T-helper 22 cell (primary cell): ENCODE data around the gene STAC.
"Not testable (repeated sequence)": the region's sequence is repeated elsewhere in the genome, so short reads cannot be mapped to it uniquely, and the experiment has no call there.

Source experiments
- DNase-seq: peaks from one replicate; pipeline ENCODE4 v3.0.0-alpha.2; 2020; ENCODE audit warnings: low read depth

Gene STAC

DNA sequence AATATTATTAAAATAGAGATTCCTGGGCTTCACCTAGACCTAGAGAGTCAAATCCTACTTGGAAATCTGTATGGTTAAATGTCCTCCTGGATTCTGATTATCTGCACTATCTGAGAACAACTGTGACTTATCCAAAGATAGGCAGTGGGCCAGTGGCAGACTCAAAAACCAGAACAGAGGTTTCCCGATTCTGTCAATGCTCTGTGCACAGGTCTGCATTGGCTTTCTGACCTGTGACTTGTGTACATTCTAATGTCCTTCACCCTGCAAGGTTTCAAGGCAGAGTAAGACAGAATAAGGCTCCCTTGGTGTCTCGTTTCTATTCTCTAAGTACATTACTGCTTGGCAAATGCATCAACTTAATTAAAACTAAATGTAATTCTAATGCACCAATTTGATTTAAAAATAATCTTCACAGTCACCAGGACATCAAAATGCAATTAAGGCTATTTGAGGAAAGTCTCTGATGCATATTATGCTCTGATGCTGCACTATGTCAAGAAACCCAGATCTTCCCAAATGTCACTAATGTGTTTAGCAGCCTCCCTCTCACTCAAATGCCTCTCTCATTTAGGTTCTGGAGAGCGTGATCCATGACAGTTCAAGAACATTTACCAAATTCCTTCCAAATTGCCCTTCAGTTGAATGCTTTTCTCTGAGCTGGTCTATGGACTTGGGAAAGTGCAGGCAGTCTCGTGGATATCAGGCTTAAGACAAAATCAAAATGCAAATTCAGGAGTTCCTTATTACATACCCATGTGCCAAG, 140.1 kb downstream of the STAC start:
- DNase-seq = no peak

- no peak for DNase-seq
Measured at GRCh38 chr3:36521007-36521379, 140.7 kb downstream of the STAC start.

GRCh38 chr3:36524560-36524959, 144.3 kb downstream of the STAC start:
- DNase-seq = no peak

DNA sequence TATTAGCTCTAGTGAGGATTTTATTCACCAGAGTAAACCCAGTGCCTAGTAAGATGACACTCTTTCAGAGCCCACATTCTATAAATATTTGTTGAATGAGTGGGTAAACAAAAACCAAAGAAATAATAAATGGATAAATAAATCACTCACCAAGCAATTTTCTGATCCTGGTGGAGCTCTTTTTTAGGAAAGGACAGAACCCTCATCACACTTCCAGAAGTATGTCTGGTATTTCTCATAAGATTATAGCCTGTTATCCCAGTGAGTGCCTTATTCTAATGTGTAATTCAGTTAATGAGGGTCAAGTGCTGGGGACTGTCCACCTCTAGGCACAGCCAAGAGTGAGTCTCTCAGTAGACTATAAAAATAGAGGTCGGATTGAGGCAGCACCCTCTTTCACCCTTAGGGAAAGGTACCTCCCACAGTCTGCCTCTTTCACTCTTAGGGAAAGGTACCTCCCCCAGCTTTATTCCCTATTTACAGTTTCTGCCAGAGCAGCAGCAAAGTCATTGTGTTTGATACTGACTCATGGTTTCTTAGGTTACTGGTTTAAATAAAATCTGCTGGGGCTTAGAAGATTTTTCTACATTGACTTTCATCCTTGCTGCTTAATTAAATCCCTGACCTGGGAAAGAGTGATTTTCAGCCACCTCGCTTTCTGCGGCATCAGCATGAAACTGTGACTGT, 145.0 kb downstream of the STAC start:
- no peak for DNase-seq

GRCh38 chr3:36538136-36538749, 157.9 kb downstream of the STAC start:
- DNase-seq = no peak

- DNase-seq = no peak
Measured at GRCh38 chr3:36540888-36541518, 160.7 kb downstream of the STAC start.

DNA sequence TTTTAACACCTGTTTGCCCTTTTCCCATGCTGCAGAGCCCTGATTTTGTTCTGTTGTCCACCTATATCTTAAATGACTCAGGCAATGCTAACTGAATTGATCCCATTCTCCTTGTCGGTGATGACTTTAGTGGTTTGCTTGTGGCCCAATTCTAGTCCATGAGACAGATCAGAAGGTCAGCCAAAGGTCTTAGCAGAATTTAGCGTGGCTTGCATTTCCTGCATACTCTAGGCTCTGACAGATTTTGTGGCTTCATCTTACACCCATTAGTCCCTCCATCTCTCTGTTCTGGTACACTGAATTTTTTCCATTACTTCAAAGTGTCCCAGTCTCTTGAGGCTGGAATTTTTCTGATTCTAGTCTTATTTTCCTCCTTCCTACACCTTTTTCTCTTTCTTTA, 161.9 kb downstream of the STAC start:
- DNase-seq = no peak

GRCh38 chr3:36543276-36543997, 163.1 kb downstream of the STAC start:
- DNase-seq = no peak

DNA sequence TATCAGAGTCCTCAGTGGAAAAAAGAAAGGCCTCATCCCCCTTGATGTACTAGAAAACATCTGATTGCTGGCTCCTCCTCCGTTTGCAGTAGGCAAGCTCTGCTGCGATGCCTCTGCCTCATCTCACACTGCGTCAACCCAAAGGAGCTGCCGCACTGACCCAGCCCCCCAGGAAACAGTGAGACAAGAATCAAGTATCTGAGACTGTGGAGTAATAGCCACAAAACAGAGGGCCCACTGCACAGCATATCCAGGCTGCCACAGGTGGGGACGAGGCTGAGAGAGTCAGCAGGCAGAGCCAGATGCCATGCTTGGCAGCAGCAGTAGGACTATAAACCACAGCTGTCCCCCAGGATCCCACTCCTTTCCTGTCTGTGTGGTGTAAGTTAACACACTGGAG, 165.9 kb downstream of the STAC start:
- DNase-seq = no peak

- no peak for DNase-seq
Measured at GRCh38 chr3:36548712-36549111, 168.4 kb downstream of the STAC start.

DNA sequence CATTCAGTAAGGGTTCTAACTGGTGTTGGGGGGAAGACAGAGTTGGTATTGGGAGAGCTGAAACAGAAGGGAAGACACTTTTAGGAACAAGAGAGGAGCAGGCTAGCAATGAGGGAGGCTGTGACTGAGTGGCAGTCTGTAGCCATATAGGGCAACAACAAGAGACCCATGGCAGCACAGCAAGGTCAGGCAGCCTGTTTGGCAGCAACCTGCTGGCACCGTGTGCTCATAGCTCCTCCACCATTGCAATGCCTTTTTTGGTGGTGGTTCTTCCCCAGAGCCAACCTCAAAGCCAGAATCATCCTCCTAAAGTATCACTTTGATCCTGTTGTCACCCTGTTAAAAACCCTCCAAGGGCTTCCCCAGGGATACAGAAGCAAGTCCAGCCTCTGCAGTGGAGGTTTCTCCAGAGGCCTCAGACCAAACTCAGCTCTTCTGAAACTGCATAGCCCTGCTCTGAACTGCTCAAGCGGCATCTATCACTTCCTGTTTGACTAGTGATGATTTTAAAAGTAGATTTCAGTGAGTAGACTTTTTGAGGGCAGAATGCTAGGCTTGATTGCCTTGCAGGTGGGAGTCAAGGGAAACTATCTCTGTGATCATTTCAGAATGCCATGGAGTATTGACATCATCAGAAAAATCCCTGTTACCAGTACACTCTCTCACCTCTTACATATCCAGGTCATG, 176.9 kb downstream of the STAC start:
- no peak for DNase-seq

- no peak for DNase-seq
Measured at GRCh38 chr3:36557708-36558421, 177.6 kb downstream of the STAC start.

- no peak for DNase-seq
Measured at GRCh38 chr3:36558961-36559360, 178.7 kb downstream of the STAC start.

DNA sequence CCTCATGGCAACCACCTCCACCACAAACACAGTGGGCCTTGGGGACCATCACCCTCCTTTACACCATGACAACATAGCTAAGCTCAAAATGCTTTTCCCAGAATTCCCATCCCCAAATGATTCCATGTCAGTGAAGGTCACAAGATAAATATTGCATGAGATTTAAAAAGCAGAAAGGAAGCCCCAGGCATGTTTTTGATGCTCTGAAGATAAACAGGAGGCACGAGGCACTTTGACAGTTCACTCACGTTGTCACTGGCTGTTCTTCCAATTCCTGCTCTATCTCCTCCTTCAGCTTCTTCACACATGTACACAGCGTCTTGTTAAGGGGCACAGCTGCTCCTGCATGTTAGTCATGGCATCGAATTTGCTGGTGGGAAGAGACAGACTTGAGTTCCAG, 180.4 kb downstream of the STAC start:
- DNase-seq = no peak

GRCh38 chr3:36561601-36562000, 181.3 kb downstream of the STAC start:
- DNase-seq = no peak

DNA sequence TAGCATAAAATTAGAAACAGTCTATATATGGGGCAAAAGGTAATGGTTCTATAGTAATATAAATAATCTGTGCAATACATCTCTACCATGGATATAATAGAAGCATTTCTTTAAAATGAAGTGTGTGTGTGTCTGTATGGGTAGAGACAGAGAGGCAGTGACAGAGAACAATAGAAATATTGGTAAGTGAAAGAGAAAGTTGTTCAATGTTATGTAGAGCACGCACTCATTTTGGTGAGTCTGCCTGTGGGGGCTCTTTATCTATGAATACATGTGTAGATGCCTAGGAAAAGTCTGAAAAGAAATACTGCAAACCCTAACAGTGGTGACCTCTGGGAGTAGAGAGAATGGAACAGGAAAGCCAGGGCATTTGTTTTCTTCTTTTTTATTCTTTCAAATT, 182.6 kb downstream of the STAC start:
- DNase-seq = no peak

DNA sequence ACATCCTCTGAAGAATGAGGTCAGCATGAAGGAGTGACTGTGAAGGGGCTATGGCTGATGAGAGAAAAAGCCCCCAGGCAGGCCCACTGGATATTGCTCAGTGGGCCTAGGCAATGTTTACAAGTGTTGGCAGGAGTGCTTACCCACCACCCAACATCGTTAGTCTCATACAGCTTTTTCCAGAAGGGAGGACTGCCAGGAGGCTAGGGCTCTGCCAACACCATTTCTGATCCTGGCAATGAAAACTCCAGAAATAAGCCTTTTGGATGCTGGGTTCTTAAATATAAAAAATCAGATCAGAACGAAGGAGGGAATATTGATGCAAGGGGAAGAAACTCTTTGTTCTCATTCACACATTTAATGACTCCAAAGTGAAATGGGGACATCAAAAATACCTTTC, 194.9 kb downstream of the STAC start:
- DNase-seq = no peak

GRCh38 chr3:36578418-36578817, 198.1 kb downstream of the STAC start:
- DNase-seq = not testable (repeated sequence)

GRCh38 chr3:36579746-36580145, 199.4 kb downstream of the STAC start:
- no peak for DNase-seq

GRCh38 chr3:36580716-36581115, 200.4 kb downstream of the STAC start:
- DNase-seq = no peak

GRCh38 chr3:36591959-36592358, 211.7 kb downstream of the STAC start:
- no peak for DNase-seq
